Mesenchymal stem cell (in vitro differentiated cells and primary cell): ENCODE data around the gene OTX1.

Experiments
- DNase-seq: peaks from one replicate; pipeline ENCODE4 v3.0.0-alpha.2; 2013
- H2AFZ ChIP-seq: one replicate; pipeline ENCODE4 v1.6.1; 2013; ENCODE audit warnings: low read depth, mild to moderate bottlenecking, control low read depth, inconsistent platforms, low read length, moderate library complexity
- H2AK5ac ChIP-seq: 2 replicates; pipeline ENCODE4 v1.6.1; 2013; ENCODE audit warnings: low read length, moderate library complexity, mild to moderate bottlenecking, inconsistent platforms; ENCODE audit not compliant: severe bottlenecking
- H2BK120ac ChIP-seq: one replicate; pipeline ENCODE4 v1.6.1; 2013; ENCODE audit warnings: low read depth, mild to moderate bottlenecking, inconsistent platforms, low read length, moderate library complexity
- H2BK12ac ChIP-seq, 2 experiments: one replicate each; pipeline ENCODE4 v1.6.1; 2013; ENCODE audit warnings: inconsistent platforms in 2 of 2, low read length in 2 of 2, mild to moderate bottlenecking in 2 of 2, moderate library complexity in 2 of 2, control low read depth in 1 of 2
- H2BK15ac ChIP-seq: one replicate; pipeline ENCODE4 v1.6.1; 2013; ENCODE audit warnings: mild to moderate bottlenecking, low read depth, inconsistent platforms; ENCODE audit not compliant: poor library complexity, severe bottlenecking
- H2BK5ac ChIP-seq: 2 replicates; pipeline ENCODE4 v1.6.1; 2013; ENCODE audit warnings: low read depth, mild to moderate bottlenecking, low read length, control low read depth, inconsistent platforms; ENCODE audit not compliant: poor library complexity, severe bottlenecking
- H3K14ac ChIP-seq, 2 experiments: one replicate each; pipeline ENCODE4 v1.6.1; 2013; ENCODE audit warnings: inconsistent platforms in 2 of 2, low read length in 2 of 2, control low read depth in 1 of 2, mild to moderate bottlenecking in 1 of 2, moderate library complexity in 1 of 2
- H3K18ac ChIP-seq, 2 experiments: one replicate each; pipeline ENCODE4 v1.6.1; 2013; ENCODE audit warnings: inconsistent platforms in 2 of 2, low read length in 2 of 2, control low read depth in 1 of 2, low read depth in 1 of 2, mild to moderate bottlenecking in 1 of 2
- H3K23ac ChIP-seq, 2 experiments: one replicate each; pipeline ENCODE4 v1.6.1; 2013; ENCODE audit warnings: inconsistent platforms in 2 of 2, low read length in 2 of 2, mild to moderate bottlenecking in 2 of 2, moderate library complexity in 2 of 2, control low read depth in 1 of 2
- H3K27ac ChIP-seq: 2 replicates; pipeline ENCODE4 v1.5.1; 2013; ENCODE audit warnings: mild to moderate bottlenecking, moderate library complexity, low read length, control low read depth, inconsistent platforms; ENCODE audit not compliant: poor library complexity, severe bottlenecking
- H3K27me3 ChIP-seq, 2 experiments: 2 replicates each; pipeline versions ENCODE4 v1.6.1 to v1.7.0; 2013; ENCODE audit warnings: low read length in 2 of 2, mild to moderate bottlenecking in 2 of 2, moderate library complexity in 2 of 2, control low read depth in 1 of 2, inconsistent platforms in 1 of 2; ENCODE audit not compliant: control insufficient read depth in 1 of 2, insufficient read depth in 1 of 2
- H3K36me3 ChIP-seq, 2 experiments: 2 replicates each; pipeline versions ENCODE4 v1.6.1 to v1.7.0; 2013; ENCODE audit warnings: low read length in 2 of 2, control low read depth in 1 of 2, inconsistent platforms in 1 of 2, low read depth in 1 of 2, mild to moderate bottlenecking in 1 of 2; ENCODE audit not compliant: insufficient read depth in 2 of 2, control insufficient read depth in 1 of 2
- H3K4ac ChIP-seq, 2 experiments: one replicate each; pipeline ENCODE4 v1.6.1; 2013; ENCODE audit warnings: inconsistent platforms in 2 of 2, low read length in 2 of 2, mild to moderate bottlenecking in 2 of 2, moderate library complexity in 2 of 2, control low read depth in 1 of 2, low read depth in 1 of 2
- H3K4me1 ChIP-seq: 2 replicates; pipeline ENCODE4 v1.6.1; 2013; ENCODE audit warnings: low read depth, low read length, control low read depth; ENCODE audit not compliant: control insufficient read depth, insufficient read depth
- H3K4me2 ChIP-seq: 2 replicates; pipeline ENCODE4 v1.6.1; 2013; ENCODE audit warnings: low read length, mild to moderate bottlenecking, inconsistent platforms; ENCODE audit not compliant: poor library complexity, severe bottlenecking
- H3K4me3 ChIP-seq, 2 experiments: 2 replicates each; pipeline versions ENCODE4 v1.5.1 to v1.7.0; 2013; ENCODE audit warnings: low read length in 2 of 2, mild to moderate bottlenecking in 2 of 2, control low read depth in 1 of 2, low read depth in 1 of 2; ENCODE audit not compliant: insufficient read depth in 1 of 2
- H3K79me1 ChIP-seq: replicated peaks from 2 replicates; pipeline ENCODE4 v1.6.1; 2013; ENCODE audit warnings: mild to moderate bottlenecking, control low read depth, low read length, inconsistent platforms; ENCODE audit not compliant: poor library complexity, severe bottlenecking
- H3K9ac ChIP-seq: 2 replicates; pipeline ENCODE4 v1.7.0; 2013; ENCODE audit warnings: mild to moderate bottlenecking, low read length, moderate library complexity
- H3K9me3 ChIP-seq: 2 replicates; pipeline ENCODE4 v1.7.0; 2013; ENCODE audit warnings: mild to moderate bottlenecking, low read length; ENCODE audit not compliant: control insufficient read depth
- H4K8ac ChIP-seq: one replicate; pipeline ENCODE4 v1.6.1; 2013; ENCODE audit warnings: inconsistent platforms, mild to moderate bottlenecking, low read length, moderate library complexity
- H4K91ac ChIP-seq: one replicate; pipeline ENCODE4 v1.6.1; 2013; ENCODE audit warnings: mild to moderate bottlenecking, low read length, inconsistent platforms
- WGBS: methylation state at CpG from one replicate; pipeline ENCODE4 v1.1.7; 2013; ENCODE audit warnings: mixed read lengths; 5-methylcytosine and 5-hydroxymethylcytosine counted together

Gene OTX1

DNA sequence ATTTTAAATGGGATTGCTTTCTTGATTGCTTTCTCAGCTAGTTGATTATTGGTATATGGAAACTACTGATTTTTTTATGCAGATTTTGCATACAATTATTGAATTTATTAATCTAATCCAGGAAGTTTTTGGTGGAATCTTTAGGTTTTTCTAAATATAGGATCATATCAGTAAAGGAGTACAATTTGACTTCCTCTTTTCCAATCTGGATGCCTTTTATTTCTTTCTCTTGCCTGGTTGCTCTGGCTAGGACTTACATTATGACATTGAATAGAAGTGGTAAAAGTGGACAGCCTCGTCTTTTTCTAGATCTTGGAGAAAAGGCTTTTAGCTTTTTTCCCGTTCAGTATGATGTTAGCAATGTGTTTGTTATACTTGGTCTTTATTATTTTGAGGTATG, 51.3 kb downstream of the OTX1 start:
- no peaks in the 10 kb centered on the region for H3K79me1 ChIP-seq
- no peaks in the 10 kb centered on the region for H3K27me3 ChIP-seq
- no peak overlapping the region for H3K23ac ChIP-seq
- H3K14ac ChIP-seq: no peak overlapping the region
- no peak overlapping the region for H2BK5ac ChIP-seq
- no peak overlapping the region for H3K4me2 ChIP-seq
- no peak overlapping the region for H4K91ac ChIP-seq
- H3K9ac ChIP-seq: no peak overlapping the region
- H3K4ac ChIP-seq: no peak overlapping the region
- H2AFZ ChIP-seq: no peak overlapping the region
- H2BK120ac ChIP-seq: no peak overlapping the region
- H3K27ac ChIP-seq: no peak overlapping the region
- H2BK15ac ChIP-seq: no peak overlapping the region
- DNase-seq: no peak
- no peaks in the 10 kb centered on the region for H3K36me3 ChIP-seq
- H2AK5ac ChIP-seq: no peak overlapping the region
- H3K4me3 ChIP-seq: no peak overlapping the region
- H4K8ac ChIP-seq: no peak overlapping the region
- 64% methylated on average over 2 of the region's 2 CpGs for WGBS
- H3K4me1 ChIP-seq: no peaks in the 10 kb centered on the region
- H3K18ac ChIP-seq: no peak overlapping the region
- peaks cover 51% of the 10 kb centered on the region for H3K9me3 ChIP-seq
- H2BK12ac ChIP-seq: no peak overlapping the region

DNA sequence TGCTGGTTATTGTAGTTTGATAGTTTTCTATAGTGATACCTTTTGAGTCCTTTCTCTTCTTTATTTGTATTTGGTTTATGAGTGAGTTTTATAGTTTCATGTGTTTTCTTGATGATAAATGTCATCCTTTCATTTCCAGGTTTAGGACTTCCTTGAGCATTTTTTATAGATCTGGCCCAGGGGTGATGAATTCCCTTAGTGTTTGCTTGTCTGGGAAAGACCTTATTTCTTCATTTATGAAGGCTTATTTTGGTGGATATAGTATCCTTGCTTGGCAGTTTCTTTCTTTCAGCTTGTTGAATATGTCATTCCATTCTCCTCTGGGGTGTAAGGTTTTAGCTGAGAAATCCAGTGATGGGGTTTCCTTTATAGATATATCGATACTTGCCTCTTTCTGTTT, 53.9 kb downstream of the OTX1 start:
- Histone ChIP-seq H3K9me3 (peaks cover 51% of the 10 kb centered on the region), H3K9ac (no peak overlapping the region), H3K27me3 (no peaks in the 10 kb centered on the region), H3K18ac (no peak overlapping the region), H3K4me2 (no peak overlapping the region), H3K23ac (no peak overlapping the region), H2BK5ac (no peak overlapping the region), H3K27ac (no peak overlapping the region), H3K4me1 (no peaks in the 10 kb centered on the region), H2BK12ac (no peak overlapping the region), H2BK120ac (no peak overlapping the region), H3K14ac (no peak overlapping the region), H2BK15ac (no peak overlapping the region), H3K4ac (no peak overlapping the region), H2AK5ac (no peak overlapping the region), H4K91ac (no peak overlapping the region), H4K8ac (no peak overlapping the region), H3K79me1 (no peaks in the 10 kb centered on the region), H2AFZ (no peak overlapping the region), H3K4me3 (no peak overlapping the region), H3K36me3 (no peaks in the 10 kb centered on the region)
- no peak for DNase-seq
- WGBS: 91% methylated on average over 1 of the region's 1 CpG
